NCI-H187 treated with DMSO at 0.1 percent for 48 hours (cell line): ENCODE results near the gene PACRG.

Experiments
- DNase-seq: peaks from one replicate; lab custom pipeline; 2025; lab: John Stamatoyannopoulos, UW

PACRG gene

DNA sequence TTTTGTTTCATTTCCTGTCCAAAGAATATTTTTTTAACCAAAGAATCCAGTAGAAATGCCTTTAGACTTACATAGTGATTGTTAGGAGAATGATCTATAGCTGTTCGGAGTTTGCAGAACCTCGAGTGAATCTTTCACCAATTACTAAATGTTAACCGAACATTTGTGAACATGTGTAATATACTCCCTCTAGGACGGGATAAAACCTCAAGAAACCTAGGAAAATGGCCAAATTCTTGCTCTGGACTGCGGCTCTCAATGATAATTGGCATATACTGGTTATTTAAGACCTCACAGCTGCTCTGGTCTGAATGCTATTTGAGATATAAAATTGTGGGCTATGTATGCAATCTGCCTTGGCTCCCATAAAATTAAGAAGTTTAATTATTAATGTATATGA lies 137.1 kb downstream of the PACRG start:
- DNase-seq, result no peak

DNA sequence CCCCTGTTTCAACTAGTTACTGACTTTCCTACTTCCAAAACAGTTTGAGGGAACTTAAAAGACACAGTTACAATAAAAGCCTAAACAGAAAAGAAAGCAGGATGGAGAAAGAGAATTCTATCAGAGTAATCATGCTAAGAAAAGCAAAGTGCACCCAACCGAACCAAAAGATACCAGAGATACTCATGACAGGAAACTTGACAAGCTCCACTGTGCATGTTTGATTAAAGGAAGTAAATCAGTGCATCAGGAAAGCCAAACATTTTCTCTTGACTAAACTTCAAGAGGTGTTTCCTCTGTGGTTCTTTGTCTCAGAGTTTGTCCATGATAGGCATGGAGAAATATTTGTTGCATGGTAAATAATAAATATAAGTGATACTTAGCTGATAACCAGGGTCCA lies 138.9 kb downstream of the PACRG start:
- DNase-seq, result no peak

DNA sequence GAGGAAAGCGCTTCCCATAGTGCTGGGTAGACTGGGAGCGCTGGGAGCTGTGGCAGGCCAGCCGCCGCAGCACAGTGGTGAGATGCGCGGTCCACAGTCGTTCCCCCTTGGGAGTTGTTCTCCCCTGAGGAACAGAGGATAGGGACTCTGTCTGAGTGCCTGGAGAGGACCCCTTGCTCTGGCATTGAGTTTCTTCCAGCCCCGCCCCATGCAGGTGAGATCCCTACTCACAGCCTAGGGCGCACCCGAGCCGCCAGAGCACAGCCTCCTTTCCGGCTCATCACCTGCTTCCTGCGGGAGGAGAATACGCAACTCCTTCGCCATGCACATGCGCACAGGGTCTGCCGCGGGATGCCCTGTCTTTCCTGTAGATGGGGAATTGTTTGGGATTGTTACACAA lies 140.6 kb downstream of the PACRG start:
- no peak for DNase-seq

DNA sequence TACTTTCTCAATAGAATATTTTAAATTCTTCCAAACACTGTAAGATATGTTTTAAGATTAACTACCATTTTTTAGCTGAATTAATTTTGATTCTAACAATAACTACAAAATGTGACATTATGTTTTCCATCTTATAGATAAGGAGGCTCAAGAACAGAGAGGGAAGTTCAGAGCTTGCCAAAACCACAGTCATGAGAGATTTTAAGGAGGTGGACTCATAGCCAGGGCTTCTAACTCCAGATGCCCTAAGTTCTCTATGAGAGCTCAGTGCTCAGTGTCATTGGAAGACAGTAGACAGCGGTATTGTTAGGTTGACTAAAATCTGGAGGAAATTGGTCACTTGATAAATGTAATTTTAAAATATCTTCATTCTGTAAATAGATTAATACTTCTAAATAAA lies 144.2 kb downstream of the PACRG start:
- DNase-seq, result no peak

DNA sequence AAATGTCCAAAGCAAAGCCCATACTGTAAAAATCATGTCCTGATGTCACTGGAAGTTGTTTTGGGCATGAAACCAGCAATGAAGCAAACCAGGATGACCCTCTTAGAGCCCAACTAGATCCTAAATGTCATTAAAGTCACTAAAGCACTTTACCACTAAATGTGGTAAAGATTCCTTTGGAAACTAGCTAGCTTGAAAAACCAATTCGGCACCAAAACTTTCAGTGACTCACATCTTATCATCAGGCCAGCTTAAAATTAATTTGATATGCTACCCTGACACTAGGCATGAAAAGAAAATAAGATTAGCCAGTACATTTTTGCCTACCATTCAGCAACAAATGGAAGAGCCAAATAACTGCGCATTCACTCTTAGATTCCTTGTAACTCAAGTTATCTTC lies 145.8 kb downstream of the PACRG start:
- no peak for DNase-seq

DNA sequence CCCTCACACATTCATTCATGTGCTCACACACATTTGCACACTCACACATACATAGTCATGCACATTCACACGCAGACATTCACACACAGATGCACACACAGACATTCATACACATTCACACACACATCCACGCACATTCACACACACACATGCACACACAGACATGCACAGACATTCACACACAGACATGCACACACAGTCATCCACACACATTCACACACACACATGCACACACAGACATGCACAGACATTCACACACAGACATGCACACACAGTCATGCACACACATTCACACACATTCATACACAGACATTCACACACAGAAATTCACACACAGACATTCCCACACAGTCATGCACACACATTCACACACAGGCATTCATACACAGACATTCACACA lies 147.3 kb downstream of the PACRG start:
- DNase-seq, result no peak

DNA sequence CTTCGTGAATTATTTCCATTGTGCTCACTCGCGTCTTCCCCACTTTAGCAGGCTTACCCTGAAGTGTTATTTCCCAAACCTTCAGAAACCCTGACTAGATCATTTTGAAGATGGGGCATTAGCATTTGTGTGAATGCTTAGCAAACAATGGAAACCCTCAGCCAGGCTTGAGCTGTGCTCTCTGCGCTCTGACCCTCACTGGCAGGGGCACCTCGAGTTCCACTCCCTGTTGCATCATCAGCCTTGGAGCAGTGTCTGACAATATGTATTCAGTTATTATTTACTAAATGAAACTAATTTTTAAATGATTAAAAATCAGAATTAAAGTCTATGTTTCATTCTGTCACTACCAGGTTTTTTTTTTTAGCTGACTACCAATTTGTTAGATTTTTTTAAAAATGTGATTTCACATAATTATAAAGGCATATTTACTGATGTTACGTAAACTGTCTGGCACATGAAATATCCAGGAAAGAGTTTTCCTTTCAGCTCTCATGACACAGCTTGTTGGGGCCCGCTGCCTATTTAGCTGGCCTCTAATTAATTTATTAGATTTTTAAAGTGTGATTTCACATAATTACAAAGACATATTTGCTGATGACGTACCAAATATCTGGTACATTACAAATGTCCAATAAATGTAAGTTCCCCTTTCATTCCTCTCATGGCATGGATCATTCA lies 155.2 kb downstream of the PACRG start:
- DNase-seq, result no peak

DNA sequence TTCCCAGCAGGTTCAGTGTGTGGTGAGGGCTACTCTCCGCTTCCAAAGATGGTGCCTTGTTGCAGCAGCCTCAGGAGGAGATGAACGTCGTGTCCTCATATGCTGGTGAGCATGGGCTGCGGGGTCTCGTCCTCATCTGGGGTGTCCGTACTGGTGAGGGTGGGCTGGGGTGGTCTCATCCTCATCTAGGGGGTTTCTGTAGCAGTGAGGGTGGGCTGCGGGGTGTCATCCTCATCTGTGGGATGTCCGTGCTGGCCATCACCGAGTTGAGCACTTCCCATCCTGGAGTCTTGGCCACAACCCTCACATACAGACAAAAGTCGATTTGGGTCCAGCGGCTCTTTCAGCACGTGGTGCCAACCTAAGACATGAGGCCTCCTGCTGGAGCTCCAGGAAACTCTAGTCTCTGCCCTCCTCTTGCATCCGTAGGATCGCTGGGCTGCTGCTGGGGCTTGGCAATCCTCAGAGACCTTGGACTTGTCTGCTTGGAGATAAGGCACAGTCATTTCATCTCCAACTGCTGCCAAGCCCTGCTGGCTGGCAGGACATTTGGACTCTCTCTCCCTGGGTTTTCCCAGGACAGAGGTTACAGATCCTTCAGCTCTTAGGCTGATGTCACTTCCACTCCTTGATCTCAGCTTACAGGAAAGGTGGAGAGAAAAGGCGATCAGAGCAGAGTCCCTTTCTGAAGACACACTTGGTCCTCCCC lies 160.4 kb downstream of the PACRG start:
- no peak for DNase-seq

DNA sequence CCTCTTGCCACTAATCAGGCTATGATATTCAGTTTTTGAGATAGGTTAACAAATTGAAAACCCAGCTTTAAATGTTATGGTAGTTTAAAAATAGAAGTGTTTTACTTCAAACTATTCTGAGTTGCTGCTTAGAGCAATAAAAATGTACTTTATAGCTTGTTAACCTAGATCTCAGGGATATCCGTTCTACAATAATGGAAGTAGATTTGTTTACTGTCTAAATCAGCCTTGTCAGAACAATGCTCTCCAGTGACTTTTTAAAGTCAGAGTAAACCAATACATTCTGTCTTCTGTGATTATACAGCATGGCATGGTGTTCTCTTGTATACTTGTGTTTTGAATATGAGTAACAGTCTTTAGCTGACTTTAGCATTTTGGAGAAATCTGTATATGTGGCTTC lies 161.5 kb downstream of the PACRG start:
- DNase-seq, result no peak

DNA sequence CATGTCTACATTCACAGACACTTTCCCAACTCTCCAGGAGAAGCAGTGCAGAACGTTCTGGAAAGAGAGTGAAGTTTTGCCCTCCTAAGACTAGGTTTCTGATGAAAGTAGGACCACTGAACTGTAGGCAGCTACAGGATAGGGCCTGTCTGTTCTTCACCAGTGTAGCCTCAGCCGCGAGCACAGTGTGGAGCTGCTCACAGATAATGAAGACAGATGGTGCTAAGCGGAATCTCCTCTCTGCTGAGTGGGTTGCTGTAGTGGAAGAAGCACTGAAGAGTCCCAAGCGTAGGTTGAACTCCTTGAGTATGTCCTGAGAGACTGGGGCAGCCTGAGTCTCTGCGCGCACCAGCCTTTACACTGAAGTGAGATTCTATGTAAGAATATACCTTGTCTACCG lies 170.2 kb downstream of the PACRG start:
- no peak for DNase-seq

DNA sequence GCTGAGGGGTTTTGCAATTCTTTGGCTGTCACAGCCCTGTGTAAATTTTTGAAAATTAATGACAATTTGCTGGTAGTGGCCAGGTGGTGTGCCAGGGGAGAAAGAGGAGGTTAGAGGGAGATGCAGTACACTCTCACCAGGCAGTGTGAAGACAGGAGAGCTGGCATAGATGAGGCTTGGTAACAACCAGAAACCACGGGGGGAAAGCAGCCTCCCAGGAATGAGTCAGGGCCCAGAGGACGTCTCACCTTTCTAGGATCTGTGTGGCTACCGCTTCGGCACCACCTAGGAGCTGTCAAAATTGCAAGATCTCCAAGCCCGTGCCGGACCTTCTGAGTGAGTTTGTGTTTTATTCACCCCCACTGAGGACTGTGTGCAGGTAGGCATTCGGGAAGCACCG lies 171.4 kb downstream of the PACRG start:
- DNase-seq, result no peak

DNA sequence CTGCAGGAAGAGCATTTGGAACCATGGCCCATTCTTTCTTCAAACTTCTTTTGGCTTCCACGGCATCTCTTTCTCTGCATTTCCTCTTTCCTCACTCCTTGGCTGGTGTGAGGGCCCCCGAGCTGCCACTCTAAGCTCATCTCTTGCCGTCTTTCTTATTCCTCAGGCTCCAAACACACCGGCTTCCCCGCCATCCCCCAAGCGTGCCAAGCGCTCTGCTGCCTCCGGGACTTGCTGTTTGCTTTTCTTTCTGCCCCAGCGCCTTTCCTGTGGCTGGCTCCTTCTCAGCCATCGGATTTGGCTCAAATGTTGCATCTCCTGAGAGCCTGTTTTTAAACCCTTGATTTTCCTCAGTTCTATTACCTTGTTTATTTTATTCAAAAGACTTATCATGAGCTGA lies 172.7 kb downstream of the PACRG start:
- no peak for DNase-seq

DNA sequence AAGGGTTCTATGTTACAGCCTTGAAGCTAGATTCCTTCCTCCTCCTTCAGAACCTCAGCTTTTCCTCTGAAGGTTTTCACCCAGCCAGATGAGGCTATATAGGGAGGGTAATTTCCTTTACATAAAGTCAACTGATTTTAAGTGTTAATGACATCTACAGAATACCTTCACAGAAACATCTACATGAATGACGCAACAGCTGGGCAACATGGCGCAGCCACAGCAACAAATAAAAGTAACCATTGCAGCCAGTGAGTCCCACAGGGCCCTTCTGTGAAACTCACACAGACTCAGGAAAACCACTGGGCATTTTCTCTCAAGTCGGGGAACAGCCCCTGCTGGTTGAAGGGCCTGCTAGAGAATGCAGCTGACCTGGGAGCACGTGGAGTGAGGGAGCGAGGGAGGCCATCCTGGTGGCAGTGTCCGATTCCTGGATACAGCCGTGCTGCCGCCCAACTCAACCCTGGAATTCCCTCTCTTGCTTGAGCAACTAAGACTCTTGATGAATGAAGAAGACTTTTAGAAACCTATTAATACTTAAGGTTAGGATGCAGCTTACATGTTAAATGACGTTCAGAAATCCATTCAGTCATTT lies 176.4 kb downstream of the PACRG start:
- no peak for DNase-seq

DNA sequence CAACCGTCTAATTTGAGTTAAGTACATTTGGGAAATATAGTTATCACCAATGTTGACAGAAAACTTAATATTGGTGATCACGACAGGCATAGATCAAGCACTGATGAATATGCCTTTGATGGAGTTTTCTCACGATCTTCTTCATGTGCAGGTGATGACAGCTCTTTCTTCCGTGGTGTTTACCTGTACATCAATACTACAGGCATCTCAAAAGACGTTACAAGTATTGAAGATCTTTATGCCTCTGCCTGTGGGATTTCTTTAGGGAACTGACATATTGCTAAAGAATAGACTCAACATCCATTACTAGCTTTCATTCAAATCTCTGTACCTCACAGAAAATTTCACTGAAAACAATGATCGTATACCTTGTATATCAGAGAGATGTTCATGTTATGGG lies 178.7 kb downstream of the PACRG start:
- no peak for DNase-seq

DNA sequence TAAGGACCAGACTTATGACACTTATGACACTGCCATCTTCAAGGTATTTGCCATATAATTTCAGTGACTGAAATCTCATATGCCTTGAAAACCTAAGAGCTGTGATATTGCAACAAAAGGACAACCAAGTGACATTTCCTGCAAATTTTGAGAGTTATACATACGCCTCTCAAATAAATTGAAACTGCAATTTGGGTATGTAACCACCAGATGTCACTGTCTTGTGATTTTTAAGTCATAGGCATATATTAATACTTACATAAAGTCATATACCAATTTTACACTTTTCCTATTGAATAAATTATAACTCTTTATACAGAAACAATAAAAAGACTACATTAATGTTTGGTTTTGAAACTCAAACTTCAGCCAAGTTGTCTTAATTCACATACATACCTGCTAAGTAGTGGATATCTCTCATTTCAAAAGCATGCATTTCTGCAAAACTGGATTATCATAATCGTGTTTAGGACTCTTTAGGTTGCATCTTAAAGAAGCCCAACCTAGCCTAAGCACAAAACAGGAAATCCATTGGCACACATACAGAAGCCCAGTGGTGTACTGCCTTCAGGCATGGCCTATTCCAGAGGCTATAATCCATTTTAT lies 180.2 kb downstream of the PACRG start:
- DNase-seq, result no peak

DNA sequence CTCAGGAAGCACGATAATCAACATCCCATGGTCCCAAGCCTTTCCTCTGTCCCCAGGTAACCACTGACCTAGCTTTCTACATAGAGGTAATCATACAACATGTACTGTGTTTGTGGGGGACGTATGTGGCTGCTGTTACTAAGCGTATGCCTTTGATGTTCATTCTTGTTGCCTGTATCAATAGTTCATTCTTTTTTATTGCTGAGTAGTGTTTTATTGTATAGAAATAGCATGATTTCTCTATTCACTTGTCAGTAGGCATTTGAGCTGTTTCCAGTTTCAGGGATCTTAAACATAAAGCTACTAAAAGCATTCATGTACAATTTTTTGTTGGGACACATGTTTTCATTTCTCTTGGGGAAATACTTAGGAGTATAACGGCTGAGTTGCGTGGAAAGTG lies 185.4 kb downstream of the PACRG start:
- no peak for DNase-seq

DNA sequence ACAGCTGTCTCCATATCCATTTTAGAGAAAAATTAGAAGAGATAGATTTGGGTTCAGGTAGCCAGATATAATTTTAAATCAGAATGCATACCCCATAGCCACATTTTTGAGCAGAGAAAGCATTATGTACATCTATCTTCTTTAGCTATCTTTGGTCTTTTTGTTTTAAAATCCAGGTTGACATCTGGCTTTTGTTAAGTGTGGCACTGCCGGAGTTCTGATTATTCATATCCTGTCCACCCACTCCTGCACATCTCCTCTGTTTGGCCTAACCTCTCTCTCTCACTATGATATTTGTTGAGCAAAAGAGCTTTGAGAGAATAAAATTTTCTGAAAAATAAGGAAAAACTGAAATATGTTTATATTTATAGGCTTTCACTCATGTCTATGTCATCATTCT lies 189.7 kb downstream of the PACRG start:
- DNase-seq, result no peak

DNA sequence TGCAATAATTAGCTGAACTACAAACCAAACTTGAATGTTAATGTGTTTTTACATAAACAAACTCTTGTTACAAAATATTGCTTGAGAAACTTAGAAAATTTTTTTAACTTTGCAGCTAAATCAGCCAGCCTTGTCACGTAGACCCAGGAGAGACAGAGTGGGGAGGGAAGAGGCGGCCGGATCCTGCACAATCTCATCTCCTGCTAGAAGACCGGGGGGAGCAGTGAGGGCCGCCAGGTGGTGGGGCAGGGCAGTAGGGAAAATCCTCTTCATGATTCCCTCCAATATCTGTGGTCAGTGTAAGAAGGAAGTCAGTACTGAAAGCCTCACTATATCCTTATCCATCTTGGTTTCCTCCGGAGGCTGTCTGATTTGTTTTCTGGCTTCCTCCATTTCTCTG lies 193.3 kb downstream of the PACRG start:
- no peak for DNase-seq

DNA sequence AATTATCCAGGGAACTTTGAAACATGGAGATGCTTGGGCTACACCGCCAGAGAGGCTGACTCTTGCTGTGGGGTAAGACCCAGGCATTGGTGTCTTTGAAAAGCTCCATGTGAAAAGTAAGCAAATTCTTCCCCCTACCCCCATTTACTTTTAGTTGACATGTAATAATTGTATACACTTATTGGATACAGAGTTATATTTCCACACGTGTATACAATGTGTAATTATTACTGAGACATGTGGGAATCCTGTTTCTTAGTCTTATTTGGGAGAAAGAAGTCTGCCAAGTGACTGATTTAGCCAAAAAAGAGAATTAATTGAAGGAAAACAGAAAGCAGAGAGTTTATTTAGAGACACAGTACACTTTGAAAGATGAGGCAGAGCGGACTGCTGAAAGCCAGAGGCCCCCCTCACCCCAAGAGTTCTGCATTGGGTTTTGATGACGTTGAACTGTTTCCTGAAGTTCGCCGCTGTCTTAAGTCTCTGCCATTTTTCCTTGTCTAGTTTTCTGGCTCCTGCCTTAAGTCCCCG lies 193.8 kb downstream of the PACRG start:
- no peak for DNase-seq

DNA sequence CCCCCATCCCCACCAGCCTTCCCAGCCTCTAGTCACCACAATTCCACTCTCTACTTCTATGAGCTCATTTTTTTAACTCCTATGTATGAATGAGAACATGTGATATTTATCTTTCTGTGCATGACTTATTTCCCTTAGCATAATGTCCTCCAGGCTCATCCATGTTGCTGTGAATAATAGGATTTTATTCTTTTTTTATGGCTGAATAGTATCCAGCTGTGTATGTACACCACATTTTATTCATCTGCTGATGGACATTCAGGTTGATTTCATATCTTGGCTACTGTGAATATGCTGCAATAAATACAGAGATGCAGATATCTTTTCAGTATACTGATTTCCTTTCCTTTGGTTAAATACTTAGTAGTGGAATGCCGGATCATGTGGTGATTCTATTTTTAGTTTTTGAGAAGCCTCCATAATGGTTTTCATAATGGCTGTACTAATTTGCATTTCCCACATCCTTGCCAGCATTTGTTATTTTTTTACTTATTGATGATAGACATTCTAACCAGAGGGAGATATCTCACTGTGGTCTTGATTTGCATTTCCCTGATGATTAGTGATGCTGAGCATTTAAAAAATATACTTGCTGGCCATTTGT lies 194.9 kb downstream of the PACRG start:
- DNase-seq, result no peak

DNA sequence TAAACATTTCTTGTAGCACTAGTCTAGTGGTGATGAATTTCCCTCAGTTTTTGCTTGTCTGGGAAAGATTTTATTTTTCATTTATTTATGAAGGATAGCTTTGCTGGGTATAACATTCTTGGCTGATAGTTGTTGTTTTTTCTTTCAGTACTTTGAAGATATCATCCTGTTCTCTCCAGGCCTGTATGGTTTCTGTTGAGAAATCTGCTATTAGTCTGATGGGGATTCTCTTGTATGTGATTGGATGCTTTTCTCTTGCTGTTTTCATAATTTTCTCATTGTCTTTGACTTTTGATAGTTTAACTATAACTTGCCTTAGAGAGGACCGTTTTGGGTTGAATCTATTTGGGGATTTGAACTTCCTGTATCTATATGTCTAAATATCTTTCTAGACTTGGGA lies 207.1 kb downstream of the PACRG start:
- DNase-seq, result no peak

DNA sequence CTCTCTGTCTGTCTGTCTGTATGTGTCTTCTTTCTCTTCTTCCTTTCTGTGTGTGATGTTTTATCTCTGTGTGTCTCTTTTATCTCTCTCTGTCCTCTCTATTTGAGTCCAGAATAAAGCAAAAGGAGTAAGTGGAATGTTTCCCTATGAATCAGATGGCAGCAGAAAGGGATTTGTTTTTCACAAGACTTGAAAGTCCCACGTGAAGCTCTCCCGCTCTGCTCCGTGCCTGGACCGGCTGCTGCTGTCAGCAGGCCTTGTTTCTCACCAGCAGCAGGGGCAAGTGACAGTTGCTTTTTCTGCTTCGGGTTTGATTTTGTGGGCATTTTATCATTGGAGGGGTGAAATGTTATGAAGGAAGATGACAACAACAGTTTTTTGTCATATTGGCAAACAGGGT lies 212.7 kb downstream of the PACRG start:
- DNase-seq, result no peak

DNA sequence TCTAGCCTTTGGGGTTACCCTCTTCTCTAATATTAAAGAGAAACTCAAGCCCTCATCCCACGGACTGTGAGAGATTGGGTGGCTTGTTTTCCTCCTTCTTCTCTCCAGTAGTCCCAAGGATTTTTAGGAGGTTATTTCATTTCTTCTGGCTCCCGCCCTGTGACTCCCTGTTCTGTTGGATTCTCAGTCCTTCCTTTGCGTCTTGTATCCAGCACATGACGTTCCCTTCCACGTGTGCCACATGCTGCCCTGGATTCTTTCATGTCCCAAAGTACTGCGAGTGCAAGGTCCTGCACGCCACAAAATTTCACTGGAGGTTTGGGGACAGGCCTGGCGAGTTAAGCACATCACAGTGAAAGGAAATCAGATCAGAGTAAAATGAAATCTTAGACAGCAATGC lies 213.4 kb downstream of the PACRG start:
- DNase-seq, result no peak
